Fibroblast of peridontal ligament (primary cell): Measurements from ENCODE around the gene PHACTR3.
"Not testable (repeated sequence)": the region's sequence is repeated elsewhere in the genome, so short reads cannot be mapped to it uniquely, and the experiment has no call there.

ENCODE experiments used
- DNase-seq: peaks from one replicate; pipeline ENCODE4 v3.0.0-alpha.2; 2010; ENCODE audit errors: extremely low read depth

PHACTR3 gene

DNA sequence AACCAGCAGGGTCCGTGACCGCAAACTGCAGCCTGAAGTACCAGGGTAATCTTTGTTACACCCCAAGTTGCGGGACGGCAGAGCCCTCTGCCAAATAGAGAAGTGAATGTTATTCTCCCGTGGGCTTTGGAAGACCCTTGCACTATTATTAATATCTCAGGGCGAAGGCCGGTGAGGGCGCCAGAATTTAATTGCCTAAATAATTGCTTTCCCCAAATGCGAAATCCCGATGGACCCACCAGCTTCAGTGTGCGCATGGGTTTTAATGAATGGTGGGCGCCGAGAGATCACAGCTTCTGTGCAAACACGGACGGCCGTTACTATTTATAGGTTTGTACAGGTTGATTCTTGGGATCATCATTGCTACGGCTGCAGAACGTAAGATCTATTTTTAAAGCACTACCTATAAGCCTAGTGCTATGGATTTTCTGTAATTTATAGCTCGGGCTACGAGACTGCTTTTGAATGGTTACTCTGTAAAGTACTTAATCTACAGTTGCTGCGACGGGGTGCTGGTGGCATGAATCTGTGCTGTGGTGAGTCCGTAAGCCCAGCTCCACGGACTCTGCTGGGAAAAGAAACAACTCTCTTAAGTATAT is 15.2 kb upstream of the PHACTR3 start:
- DNase-seq, result no peak

DNA sequence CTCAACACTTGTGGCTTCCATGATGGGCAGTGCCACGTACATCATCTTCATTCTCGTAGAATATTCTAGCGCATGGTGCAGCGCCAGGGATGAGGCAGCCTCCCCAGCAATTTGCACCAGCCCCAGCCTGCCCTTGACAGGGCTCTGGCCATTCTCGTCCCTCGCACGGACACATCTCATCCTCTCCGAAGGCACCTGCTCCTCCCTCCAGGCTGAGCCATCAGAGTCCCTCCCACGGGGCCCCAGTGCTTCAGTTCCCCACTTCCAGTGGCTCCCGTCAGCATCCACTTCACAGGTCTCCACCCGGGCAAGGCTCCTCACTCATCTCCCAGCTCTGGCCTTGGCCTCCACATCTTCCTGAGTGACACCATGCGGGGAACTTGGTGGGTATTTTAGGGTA is 13.3 kb upstream of the PHACTR3 start:
- no peak for DNase-seq

DNA sequence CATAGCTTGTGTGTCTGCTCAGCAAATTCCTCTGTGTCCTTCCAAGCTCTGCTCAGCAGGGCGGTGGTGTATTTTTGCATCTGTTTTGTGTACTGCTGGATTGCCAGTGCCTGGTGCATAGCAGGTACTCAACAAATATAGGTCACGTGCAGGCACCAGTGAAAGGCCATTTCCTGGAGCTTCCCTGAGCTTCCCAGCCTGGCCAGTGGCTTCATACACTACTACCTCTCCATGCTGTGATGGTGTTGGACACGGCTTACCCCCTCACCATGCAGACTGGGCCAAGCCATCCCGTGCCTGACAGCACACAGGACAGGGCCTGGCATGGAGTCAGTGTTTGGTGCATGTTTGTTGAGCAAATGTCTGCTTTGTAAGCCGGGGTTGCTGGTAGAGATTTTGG is 7.7 kb upstream of the PHACTR3 start:
- DNase-seq, result no peak

DNA sequence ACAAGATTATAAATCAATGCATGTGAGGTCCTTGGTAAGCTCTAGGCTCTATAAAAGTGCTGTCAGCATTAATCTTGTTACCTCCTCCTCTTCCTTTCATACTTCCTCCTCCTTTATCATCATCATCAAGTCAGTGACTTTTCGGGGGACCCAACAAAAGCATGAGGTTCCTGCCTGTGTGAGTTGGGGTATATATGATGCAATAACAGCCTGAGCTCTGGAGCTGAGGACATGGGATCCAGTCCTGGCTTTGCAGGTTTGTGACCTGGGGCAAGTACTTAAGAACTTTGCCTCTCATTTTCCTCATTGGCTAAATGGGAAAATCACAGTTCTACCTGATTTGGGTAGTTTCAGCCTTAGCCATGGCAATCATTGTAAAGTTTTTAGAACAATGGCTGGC is 7.1 kb upstream of the PHACTR3 start:
- no peak for DNase-seq

DNA sequence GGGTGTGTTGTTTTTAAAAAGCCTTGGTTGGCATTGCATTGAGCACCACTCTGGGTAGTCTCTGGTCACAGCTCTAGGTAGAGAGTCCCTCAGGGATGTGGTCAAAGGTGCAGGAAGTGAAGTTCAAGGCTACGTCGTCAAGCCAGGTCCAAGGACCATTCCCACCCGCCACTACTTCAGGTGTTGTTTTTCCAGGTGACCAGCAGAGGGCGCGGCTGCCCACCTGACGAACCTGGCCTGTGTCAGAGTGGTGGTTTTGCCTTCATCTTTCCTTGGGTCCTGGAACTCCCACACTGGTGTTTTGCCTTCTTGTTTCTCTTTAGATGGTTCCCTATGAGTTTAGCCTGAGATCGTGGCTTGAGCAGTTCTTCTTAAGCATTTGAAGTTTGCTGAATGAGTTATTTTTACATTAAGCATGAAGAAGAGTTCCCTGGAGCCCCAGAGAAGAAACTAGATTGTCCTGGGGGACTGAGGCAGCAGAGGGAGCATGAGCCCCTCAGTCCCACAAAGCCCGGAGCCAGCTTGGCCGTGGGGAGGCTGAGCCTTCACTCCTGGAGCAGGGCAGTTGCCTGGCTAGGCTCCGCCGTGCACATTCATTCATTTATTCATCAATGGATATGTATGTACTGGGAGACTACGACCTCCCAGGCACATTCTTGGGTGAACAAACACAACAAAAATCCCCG is 5.6 kb upstream of the PHACTR3 start:
- no peak for DNase-seq

DNA sequence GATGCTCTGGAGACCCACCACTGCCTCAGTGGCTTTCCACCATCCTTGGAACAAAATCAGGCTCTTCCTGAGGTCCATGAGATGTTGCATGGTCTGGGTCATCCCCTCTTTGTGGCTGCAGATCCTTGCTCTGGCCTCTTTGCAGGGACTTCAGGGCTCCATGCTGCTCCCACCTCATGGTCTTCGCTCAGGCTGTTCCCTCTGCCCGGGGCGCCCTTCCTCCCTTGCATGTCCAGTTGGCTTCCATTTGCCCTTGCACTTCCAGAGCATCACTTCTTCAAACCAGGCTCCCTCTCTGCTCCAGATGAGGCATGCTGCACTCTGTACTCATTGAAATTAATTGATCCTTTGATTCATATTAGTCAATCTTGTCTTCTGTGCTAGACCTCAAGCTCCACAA is 4.4 kb upstream of the PHACTR3 start:
- DNase-seq, result no peak

DNA sequence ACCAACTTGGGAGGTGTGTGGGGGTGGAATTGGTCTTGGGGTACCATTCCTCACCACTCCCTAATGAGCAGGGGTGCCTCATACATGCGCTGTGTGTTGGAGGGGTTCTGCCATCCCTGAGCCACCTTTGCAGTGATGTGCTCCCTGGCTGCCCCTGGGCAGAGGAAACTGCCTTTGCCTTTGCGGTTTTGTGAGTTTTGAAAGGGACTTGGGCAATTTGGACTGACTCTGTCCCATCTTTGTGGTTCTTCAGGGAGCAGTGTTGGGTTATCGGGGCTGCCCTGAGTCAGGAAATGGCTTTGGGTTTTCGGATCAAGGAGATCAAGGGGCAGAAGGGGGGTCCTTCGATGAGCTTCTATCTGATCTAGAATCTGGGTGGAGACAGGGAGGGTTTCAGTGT is 3.9 kb upstream of the PHACTR3 start:
- no peak for DNase-seq

DNA sequence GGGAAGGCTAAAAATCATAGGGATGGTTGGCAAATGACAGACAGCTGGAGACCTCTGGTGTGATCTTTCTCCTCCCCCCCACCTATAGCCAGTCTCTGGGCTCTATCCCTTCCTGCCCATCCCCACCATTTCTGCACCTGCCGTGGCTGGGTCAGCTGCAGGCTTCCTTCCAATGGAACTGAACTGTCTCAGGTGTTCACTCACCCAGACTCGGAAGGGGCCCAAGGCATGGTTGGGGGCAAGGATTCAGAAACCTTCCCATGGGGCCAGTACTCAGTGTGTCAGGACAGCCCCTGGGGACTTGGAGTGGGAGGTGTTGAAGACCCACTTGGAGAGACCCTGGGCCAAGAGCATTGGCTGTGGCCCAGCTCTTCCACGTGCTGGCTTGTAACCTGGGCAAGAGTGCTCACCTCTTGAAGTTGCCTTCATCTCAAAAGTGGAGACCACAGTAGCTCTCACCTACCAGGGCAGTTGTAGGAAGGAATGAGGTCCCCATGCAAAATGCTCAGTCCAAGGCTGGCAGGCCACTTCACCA is 1.7 kb upstream of the PHACTR3 start:
- no peak for DNase-seq

DNA sequence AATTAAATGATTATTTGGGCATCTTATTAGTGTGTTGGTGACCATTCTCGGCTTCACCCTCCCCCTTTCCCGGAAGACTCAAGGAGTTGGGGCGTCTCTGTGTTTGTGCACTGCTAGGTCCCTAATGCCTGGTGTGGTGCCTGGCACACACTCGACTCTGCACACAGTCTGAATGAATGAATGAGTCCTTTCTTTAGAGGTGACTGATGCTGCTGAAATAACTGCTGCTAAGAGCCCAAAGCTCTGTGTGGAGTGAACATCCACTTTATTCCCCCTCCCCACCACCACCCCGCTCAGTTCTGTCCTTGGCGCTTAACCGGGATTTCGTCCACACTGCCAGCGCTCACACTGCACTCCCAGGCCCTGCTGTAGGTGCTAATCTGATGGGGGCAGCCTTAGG is 1.2 kb upstream of the PHACTR3 start:
- DNase-seq, result no peak

DNA sequence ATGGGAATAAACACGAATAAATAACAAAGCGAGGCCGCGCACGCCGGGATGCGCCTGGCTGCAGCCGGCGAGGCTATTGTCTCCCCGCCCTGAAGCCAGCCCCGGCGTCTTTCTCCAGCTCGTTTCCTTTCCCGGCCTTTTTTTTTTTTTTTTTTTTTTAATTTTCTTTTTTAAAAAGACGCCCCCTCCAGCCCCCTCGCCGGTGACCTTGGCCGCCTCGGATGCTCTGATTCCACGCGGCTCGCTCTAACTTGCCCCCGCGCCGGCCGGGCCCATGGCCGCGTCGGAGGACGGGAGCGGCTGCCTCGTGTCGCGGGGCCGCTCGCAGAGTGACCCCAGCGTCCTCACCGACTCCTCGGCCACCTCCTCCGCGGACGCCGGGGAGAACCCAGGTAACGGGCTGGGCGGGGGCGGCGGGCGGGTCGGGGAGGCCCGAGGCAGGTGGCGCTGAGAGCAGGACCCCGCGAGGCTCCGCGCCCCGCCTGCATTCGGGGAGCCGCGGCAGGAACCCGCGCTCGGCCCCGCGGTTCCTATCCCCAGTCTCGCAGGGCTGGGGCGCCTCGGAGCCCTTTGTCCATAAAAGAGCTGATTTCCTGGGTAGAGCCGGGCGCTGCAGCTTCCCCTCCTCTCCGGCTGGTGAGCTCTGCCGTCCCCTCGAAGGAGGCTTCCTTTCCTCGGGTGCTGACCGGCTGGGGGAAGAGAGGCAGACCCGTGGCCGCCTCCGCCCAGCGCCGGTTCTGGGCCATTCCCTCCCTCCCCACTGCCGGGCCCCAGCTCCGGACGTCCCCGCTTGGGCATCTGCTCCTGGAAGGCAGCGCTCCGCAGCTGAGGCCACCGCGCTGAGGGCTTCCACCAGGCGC is 631 bp downstream of the PHACTR3 start:
- no peak for DNase-seq

DNA sequence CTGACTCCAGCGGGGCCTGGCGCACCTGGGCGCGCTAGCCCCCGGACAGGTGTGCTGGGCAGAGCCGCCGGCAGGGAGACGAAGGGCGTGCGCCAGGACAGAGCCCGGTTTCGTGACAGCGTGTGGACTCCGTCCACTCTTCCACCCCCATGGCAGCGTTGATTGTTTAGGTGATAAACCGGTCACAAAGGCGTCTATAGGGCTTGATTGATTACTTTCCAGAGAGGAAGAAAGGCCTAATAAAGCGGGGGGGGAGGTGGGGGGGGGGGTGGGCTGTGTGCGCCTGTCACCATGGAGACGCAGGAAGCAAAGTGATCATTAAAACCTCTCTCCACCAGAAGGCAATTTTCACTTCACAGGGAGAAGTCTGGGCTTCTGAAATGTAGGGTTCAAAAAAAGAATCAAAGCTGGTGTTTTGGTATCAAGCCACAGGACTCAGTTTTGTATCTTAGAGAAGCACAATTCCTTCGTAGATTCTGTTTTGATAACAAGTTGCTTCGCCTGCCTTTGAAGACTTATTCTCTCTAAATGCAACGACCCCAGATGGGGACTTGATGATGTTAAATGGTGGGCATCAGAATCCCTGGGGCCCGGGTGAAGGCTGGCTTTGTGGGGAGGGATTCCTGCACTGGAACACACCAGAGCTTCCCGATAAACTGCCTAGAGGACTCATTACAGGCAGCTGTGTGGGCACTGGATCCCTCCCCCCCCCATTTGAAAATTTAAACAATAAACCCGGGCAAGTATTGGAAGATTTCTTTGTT is 1.4 kb downstream of the PHACTR3 start:
- DNase-seq, result no peak

DNA sequence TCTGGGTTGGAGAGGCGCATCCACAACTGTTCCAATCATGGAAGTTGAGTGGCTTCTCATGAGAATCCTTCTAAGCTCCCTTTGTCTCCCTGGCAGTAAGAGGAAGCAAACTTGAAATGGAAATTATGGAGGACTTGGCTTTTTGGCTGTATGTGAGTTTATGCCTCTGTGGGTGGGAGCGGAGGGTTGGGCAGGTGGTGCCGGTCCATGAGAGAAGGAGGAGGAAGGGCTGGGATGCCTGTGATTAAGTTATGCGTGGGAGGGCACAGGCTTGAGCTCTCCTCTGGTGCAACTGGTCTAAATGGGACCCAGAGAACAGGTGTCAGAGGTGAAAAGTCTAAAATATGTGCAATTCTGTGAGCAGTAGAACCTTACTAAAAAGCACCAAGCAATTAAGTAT is 2.2 kb downstream of the PHACTR3 start:
- DNase-seq, result no peak

DNA sequence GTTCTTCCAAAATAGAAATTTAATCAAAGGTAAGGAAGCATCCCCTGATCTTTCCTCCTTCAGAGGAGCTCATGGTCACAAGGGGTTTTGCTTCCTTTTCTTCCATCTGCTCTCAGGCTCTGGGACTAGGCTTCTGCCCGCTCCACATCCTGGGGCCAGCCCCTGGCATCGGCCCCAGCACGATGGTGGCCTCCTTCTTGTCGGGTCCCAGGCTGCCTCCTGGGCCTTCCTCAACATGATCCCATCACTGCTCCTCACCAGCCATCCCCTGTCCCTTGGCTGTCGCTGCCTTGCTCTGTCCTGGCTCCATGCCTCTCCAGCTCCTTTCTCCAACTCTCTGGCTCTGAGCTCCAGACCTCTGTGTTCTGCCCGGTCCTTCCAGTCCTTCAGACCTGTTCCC is 4.1 kb downstream of the PHACTR3 start:
- DNase-seq, result no peak

DNA sequence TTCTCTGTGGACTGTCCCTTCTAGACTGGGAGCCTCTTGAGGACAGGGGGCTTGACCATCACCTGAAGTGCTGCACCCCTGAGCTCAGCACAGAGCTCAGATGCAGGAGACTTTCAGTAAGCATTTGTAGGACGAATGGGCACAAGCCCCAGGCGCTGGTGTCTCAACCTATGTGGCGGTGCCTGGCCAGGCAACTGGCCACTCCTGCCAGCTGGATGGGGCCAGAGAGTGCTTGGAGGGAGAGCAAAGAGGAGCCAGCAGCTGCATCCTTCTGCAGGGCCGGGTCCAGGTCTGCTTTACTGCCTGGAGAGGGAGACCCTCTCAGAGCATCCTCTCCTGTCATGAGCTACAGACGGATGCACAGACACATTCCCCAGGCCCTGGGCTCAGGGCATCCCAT is 4.5 kb downstream of the PHACTR3 start:
- DNase-seq, result no peak

DNA sequence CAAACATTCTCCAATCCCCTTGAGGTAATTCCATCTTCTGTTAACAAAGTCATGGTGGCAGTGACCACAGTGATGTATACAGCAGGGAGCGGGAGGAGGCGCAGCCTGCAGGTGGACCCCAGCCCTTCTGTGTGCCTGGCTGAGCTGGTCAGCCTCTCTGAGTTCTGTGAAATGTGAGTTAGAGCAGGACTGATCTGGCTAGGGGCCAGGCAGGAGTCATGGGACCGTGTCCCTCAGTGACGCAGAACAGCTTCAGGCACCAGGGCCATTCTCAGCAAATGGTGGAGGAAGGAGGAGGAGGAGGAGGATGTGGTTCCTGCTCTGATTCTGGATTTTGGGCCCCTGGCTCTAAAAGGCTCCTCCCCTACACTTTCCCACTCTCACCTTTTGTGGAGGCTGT is 6.9 kb downstream of the PHACTR3 start:
- DNase-seq, result no peak

DNA sequence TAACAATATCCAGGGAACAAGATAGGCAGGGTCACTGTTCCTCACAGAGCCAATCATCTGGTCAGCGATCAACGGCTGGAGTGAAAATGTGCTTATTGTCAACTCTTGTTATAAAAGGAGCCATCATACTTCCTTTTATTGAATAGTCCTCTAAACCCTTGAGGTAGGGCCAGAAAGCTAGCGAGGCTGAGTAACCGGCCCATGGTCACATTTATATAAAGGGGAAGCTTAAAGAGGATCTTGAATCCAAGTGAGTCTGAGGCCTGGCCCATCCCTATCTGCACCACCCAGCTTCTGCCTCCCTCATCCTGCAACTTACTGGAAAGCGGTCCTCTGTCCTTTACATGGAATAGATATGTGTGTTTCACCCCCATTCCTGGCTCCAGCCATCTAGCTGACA is 9.5 kb downstream of the PHACTR3 start:
- DNase-seq, result no peak

DNA sequence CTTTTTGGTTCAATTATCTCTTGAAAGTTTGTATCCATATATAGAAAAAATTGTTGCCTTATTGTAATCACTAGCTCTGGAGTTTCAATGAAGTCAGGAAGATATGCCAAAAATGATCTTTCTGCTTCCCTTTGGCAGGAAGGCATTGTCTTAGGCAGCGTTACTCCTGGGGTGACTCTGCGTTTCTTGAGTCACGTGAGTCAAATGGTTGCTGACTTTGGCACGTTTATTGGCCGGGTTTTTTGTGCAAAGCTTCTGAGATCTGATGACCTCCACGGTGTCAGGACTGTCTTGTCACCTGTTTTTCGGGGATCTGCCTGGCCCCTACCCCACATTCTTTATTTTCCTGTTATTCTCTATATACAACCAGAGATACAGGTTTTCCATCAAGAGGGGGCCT is 10.4 kb downstream of the PHACTR3 start:
- no peak for DNase-seq

DNA sequence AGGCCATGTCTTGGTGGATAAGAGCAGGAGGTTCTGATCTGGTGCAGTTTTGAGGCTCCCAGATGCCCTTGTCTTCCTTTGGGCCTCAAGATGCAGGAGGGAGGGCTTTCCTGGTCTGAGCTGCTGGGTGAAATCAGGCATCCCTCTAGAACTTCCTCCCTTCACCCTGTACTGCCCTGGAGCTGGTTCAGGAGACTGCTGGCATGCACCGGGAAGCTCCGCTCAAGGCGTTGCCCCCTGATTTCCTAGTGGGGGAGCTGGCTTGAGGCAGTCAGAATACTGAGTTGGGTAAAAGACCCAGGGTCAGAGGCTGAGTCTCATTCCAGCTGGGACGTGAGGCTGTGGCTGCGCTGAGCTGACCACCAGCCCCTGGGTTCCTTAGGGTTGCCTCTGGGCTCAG is 12.0 kb downstream of the PHACTR3 start:
- DNase-seq, result no peak

DNA sequence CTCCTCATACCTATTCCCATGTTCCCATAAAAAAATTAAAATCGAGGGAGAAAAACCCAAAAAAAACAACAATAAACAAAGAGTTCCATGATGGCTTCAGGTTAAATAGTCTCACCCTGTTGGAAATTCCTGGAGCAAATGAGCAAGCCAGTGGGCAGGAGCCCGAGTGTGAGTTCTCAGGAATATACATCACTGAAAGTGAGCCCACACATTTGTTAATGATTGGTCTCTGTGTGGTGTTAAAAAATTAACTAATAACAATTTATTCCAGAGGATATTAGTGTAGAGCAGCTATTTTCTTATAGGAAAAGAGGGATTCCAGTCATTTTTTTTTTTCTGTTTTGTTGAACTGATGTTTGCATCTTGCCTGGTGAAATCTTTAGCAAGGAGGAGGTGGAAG is 12.9 kb downstream of the PHACTR3 start:
- no peak for DNase-seq

DNA sequence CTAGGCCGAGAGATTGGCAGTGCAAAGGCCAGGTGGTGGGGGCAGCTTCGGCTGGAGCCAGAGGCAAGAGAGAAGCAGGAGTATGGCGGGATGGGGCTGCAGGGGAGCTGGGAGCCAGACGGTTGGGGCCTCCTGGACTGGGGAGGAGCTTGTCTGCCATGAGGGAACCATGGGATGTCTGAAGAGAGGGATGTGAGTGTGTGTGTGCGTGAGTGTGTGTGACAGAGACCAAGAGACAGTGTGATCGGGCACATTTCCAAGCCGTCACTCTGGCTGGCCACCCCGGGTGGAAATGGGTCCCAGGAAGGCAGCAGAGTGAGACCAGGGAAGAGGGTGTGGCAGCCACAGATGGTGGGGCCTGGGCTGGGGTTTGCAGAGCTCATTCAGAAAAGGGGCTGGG is 13.8 kb downstream of the PHACTR3 start:
- DNase-seq, result no peak

DNA sequence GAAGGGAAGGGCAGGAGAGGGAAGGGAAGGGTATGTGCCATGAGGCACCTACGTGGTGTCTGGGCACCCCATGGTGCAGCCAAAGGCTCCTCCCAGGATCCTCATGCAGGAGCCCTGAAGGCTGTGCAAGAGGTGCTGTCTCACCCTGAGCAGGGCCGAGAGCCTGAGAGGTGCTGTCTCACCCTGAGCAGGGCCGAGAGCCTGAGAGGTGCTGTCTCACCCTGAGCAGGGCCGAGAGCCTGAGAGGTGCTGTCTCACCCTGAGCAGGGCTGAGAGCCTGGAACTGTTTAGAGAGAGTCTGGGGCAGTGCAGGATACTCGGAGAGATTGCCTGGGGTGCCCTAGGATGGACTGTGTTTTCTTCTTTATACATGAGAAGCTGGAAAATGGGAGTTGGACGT is 14.2 kb downstream of the PHACTR3 start:
- not testable (repeated sequence) for DNase-seq

DNA sequence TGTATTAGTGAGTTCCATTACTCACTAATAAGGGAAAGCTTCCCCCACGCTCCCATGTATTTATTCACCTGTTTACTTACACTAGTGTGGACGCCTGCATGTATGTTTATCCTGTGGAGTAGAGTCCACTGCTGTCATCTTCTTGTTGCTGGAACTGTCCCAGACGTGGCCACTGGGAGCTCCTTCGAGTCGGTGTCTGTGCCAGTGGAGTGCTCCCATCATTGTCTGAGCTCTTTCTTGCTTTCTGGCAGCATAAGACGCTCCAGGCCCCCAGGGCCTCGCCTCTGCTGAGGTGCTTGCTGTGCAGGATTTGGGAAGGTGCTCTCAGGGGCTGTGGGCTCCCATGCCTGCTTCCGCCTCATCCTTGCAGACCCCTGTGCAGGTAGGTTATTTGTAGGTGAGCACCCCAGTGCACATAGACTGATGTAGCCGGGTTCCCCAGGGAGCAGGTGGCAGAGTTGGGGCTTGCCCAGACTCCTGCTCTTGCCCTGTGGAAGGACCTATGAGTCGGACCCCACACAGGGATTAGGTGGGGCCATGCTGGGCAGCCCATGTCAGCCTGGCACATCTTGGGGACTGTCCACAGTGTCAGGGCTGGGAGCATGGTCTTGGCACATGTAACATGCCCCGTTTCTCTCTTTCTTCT is 16.6 kb downstream of the PHACTR3 start:
- DNase-seq, result no peak
